CD8-positive, alpha-beta memory T cell (primary cell): Measurements from ENCODE around the gene LRRC27. TPM values are rescaled to one million over a fixed set of nuclear protein-coding genes. Genes with fewer than 3 reads are reported as not detected.

Experiments
- CTCF ChIA-PET: fragments of 350-600 bp; sonication (Branson Sonifier 250); formaldehyde crosslinking; loops from one replicate; lab custom pipeline; 2021; ENCODE audit warnings: antibody characterized with exemption; lab: Charles Lee
- POLR2A ChIA-PET: fragments of 350-600 bp; sonication (Branson Sonifier 250); formaldehyde crosslinking; loops from one replicate; lab custom pipeline; 2021; ENCODE audit warnings: antibody characterized with exemption; lab: Charles Lee
- DNase-seq, 5 donors: peaks; one replicate each; pipeline versions ENCODE4 v3.0.0 to v3.0.0-alpha.2; 2020 to 2022; ENCODE audit warnings: mixed read lengths in 1 of 5
- H3K27ac ChIP-seq: one replicate; pipeline ENCODE4 v1.7.0; 2013; ENCODE audit warnings: low read depth, mild to moderate bottlenecking, low read length, moderate library complexity
- H3K27me3 ChIP-seq: 2 replicates; pipeline ENCODE4 v1.7.0; 2013; ENCODE audit warnings: low read length, mild to moderate bottlenecking; ENCODE audit not compliant: insufficient read depth, poor library complexity, severe bottlenecking
- H3K36me3 ChIP-seq: 2 replicates; pipeline ENCODE4 v1.7.0; 2013; ENCODE audit warnings: mild to moderate bottlenecking, low read length, moderate library complexity; ENCODE audit not compliant: insufficient read depth
- H3K4me1 ChIP-seq: 2 replicates; pipeline ENCODE4 v1.7.0; 2013; ENCODE audit warnings: mild to moderate bottlenecking, low read length, moderate library complexity; ENCODE audit not compliant: insufficient read depth
- H3K4me3 ChIP-seq: 2 replicates; pipeline ENCODE4 v1.7.0; 2013; ENCODE audit warnings: mild to moderate bottlenecking, low read length
- H3K9me3 ChIP-seq: 2 replicates; pipeline ENCODE4 v1.7.0; 2013; ENCODE audit warnings: mild to moderate bottlenecking, low read length
- H3K27ac Mint-ChIP-seq, 8 donors: one replicate each; pipeline ENCODE4 v1.8.0; 2020 to 2021; ENCODE audit warnings: mixed read lengths in 8 of 8, mild to moderate bottlenecking in 6 of 8, inconsistent platforms in 3 of 8, moderate library complexity in 3 of 8
- H3K27me3 Mint-ChIP-seq, 2 donors: one replicate each; pipeline ENCODE4 v1.8.0; 2020 to 2021; ENCODE audit warnings: mixed read lengths in 2 of 2, mild to moderate bottlenecking in 1 of 2, moderate library complexity in 1 of 2
- H3K36me3 Mint-ChIP-seq, 3 donors: one replicate each; pipeline ENCODE4 v1.8.0; 2020 to 2021; ENCODE audit warnings: mixed read lengths in 3 of 3, inconsistent platforms in 1 of 3, mild to moderate bottlenecking in 1 of 3
- H3K4me1 Mint-ChIP-seq, 3 donors: one replicate each; pipeline ENCODE4 v1.8.0; 2020 to 2021; ENCODE audit warnings: mixed read lengths in 3 of 3, inconsistent platforms in 1 of 3, mild to moderate bottlenecking in 1 of 3
- H3K4me3 Mint-ChIP-seq, 7 donors: one replicate each; pipeline ENCODE4 v1.8.0; 2020 to 2021; ENCODE audit warnings: mixed read lengths in 7 of 7, mild to moderate bottlenecking in 6 of 7, moderate library complexity in 4 of 7, inconsistent platforms in 2 of 7
- H3K9me3 Mint-ChIP-seq, 5 donors: one replicate each; pipeline ENCODE4 v1.8.0; 2020 to 2022; ENCODE audit warnings: mixed read lengths in 5 of 5, mild to moderate bottlenecking in 3 of 5, moderate library complexity in 2 of 5, inconsistent platforms in 1 of 5
- polyA plus RNA-seq: library from polyadenylated mRNA; unstranded; fragments of 300-500 nt; fragmentation: Illumina TruSeq; gene quantifications from one replicate; pipeline ENCODE4 v1.2.3, GENCODE V29; 2021
- total RNA-seq, 2 experiments: library from RNA; stranded (reverse); gene quantifications; one replicate each; pipeline ENCODE4 v1.2.3, GENCODE V29; 2021

LRRC27 gene
- total and polyA plus RNA-seq, 3 experiments from 2014 or later: 1.8 to 5.7 (median 3.1) TPM

GRCh38 chr10:132414402-132415016 lies 82.5 kb downstream of the LRRC27 start:
- peak overlapping the region in 3 of 8 donors; percentile 11 to 88 (median 82) for H3K27ac Mint-ChIP-seq

GRCh38 chr10:132415255-132415654 lies 83.3 kb downstream of the LRRC27 start:
- CTCF ChIA-PET: interaction anchor here (1.7 kb wide), 1 partner anchor 28 kb away, joined by 4 read pairs; no protein-coding TSS in a partner anchor
- peaks cover 6 to 28% (median 8%) of the 10 kb centered on the region in 3 donors for H3K4me1 Mint-ChIP-seq
- H3K27ac Mint-ChIP-seq: peak overlapping the region in 3 of 8 donors; percentile 66 to 82 (median 75)
- no peak overlapping the region for H3K4me3 ChIP-seq
- POLR2A ChIA-PET: no interaction called here
- H3K27me3 ChIP-seq: no peaks in the 10 kb centered on the region
- H3K36me3 Mint-ChIP-seq: peaks cover 0 to 16% (median 0%) of the 10 kb centered on the region in 3 donors
- H3K27ac ChIP-seq: no peak overlapping the region
- no peaks in the 10 kb centered on the region for H3K27me3 Mint-ChIP-seq
- no peaks in the 10 kb centered on the region for H3K36me3 ChIP-seq
- H3K4me3 Mint-ChIP-seq: no peak overlapping the region
- no peak for DNase-seq
- no peaks in the 10 kb centered on the region for H3K9me3 ChIP-seq
- peaks cover 3% of the 10 kb centered on the region for H3K4me1 ChIP-seq
- no peaks in the 10 kb centered on the region for H3K9me3 Mint-ChIP-seq

More at GRCh38 chr10:132414402-132415016, 82.5 kb downstream of the LRRC27 start:
- Histone ChIP-seq H3K9me3 (no peaks in the 10 kb centered on the region), H3K4me3 (no peak overlapping the region), H3K4me1 (no peaks in the 10 kb centered on the region), H3K36me3 (no peaks in the 10 kb centered on the region), H3K27ac (no peak overlapping the region), H3K27me3 (no peaks in the 10 kb centered on the region)
- Mint-ChIP-seq H3K9me3 (no peaks in the 10 kb centered on the region), H3K4me1 (peaks cover 11 to 26% (median 12%) of the 10 kb centered on the region in 3 donors), H3K27me3 (no peaks in the 10 kb centered on the region), H3K36me3 (peaks cover 0 to 16% (median 0%) of the 10 kb centered on the region in 3 donors), H3K4me3 (no peak overlapping the region)
- ChIA-PET CTCF (interaction anchor here (1.7 kb wide), 1 partner anchor 29 kb away, joined by 4 read pairs; no protein-coding TSS in a partner anchor), POLR2A (no interaction called here)
- no peak for DNase-seq

- Histone ChIP-seq H3K27me3 (no peaks in the 10 kb centered on the region), H3K36me3 (no peaks in the 10 kb centered on the region), H3K27ac (no peak overlapping the region), H3K4me1 (peaks cover 10% of the 10 kb centered on the region), H3K9me3 (no peaks in the 10 kb centered on the region), H3K4me3 (no peak overlapping the region)
- no peak overlapping the region for H3K4me3 Mint-ChIP-seq
- ChIA-PET POLR2A (no interaction called here), CTCF (no interaction called here)
- no peaks in the 10 kb centered on the region for H3K9me3 Mint-ChIP-seq
- peaks cover 0 to 16% (median 0%) of the 10 kb centered on the region in 3 donors for H3K36me3 Mint-ChIP-seq
- DNase-seq: no peak
- H3K27ac Mint-ChIP-seq: peak overlapping the region in 1 of 8 donors; percentile 82
- H3K27me3 Mint-ChIP-seq: no peaks in the 10 kb centered on the region
- peaks cover 5 to 35% (median 9%) of the 10 kb centered on the region in 3 donors for H3K4me1 Mint-ChIP-seq
Measured at GRCh38 chr10:132415956-132416355, 84.0 kb downstream of the LRRC27 start.

- no peaks in the 10 kb centered on the region for H3K9me3 Mint-ChIP-seq
- H3K27ac ChIP-seq: no peak overlapping the region
- no peak overlapping the region for H3K27ac Mint-ChIP-seq
- ChIA-PET POLR2A (no interaction called here), CTCF (no interaction called here)
- no peaks in the 10 kb centered on the region for H3K9me3 ChIP-seq
- no peaks in the 10 kb centered on the region for H3K27me3 ChIP-seq
- H3K36me3 ChIP-seq: no peaks in the 10 kb centered on the region
- H3K4me1 Mint-ChIP-seq: peaks cover 5 to 38% (median 9%) of the 10 kb centered on the region in 3 donors
- DNase-seq: no peak
- peaks cover 18% of the 10 kb centered on the region for H3K4me1 ChIP-seq
- H3K27me3 Mint-ChIP-seq: no peaks in the 10 kb centered on the region
- peaks cover 0 to 16% (median 0%) of the 10 kb centered on the region in 3 donors for H3K36me3 Mint-ChIP-seq
- H3K4me3 Mint-ChIP-seq: no peak overlapping the region
- H3K4me3 ChIP-seq: no peak overlapping the region
Measured at GRCh38 chr10:132416566-132417256, 84.7 kb downstream of the LRRC27 start.

GRCh38 chr10:132417257-132417910 lies 85.4 kb downstream of the LRRC27 start:
- H3K4me1 Mint-ChIP-seq: peaks cover 5 to 41% (median 10%) of the 10 kb centered on the region in 3 donors
- H3K4me3 Mint-ChIP-seq: no peak overlapping the region
- H3K4me1 ChIP-seq: peaks cover 25% of the 10 kb centered on the region
- DNase-seq: no peak
- ChIA-PET CTCF (no interaction called here), POLR2A (no interaction called here)
- peak overlapping the region in 1 of 8 donors; percentile 50 for H3K27ac Mint-ChIP-seq
- H3K36me3 Mint-ChIP-seq: peaks cover 0 to 16% (median 0%) of the 10 kb centered on the region in 3 donors
- no peaks in the 10 kb centered on the region for H3K27me3 ChIP-seq
- H3K27ac ChIP-seq: no peak overlapping the region
- H3K9me3 ChIP-seq: no peaks in the 10 kb centered on the region
- no peaks in the 10 kb centered on the region for H3K27me3 Mint-ChIP-seq
- H3K36me3 ChIP-seq: no peaks in the 10 kb centered on the region
- H3K9me3 Mint-ChIP-seq: no peaks in the 10 kb centered on the region
- no peak overlapping the region for H3K4me3 ChIP-seq

GRCh38 chr10:132417957-132418441 lies 86.0 kb downstream of the LRRC27 start:
- ChIA-PET POLR2A (no interaction called here), CTCF (no interaction called here)
- Mint-ChIP-seq H3K4me1 (peaks cover 5 to 47% (median 13%) of the 10 kb centered on the region in 3 donors), H3K4me3 (no peak overlapping the region), H3K36me3 (peaks cover 0 to 16% (median 0%) of the 10 kb centered on the region in 3 donors), H3K27ac (peak overlapping the region in 4 of 8 donors; percentile 3 to 81 (median 30)), H3K9me3 (no peaks in the 10 kb centered on the region), H3K27me3 (no peaks in the 10 kb centered on the region)
- Histone ChIP-seq H3K27me3 (no peaks in the 10 kb centered on the region), H3K4me1 (peaks cover 30% of the 10 kb centered on the region), H3K9me3 (no peaks in the 10 kb centered on the region), H3K4me3 (no peak overlapping the region), H3K36me3 (no peaks in the 10 kb centered on the region), H3K27ac (no peak overlapping the region)
- no peak for DNase-seq

GRCh38 chr10:132418527-132419416 lies 86.8 kb downstream of the LRRC27 start:
- H3K27ac ChIP-seq: no peak overlapping the region
- no peaks in the 10 kb centered on the region for H3K27me3 ChIP-seq
- DNase-seq: no peak
- H3K36me3 ChIP-seq: no peaks in the 10 kb centered on the region
- CTCF ChIA-PET: no interaction called here
- Mint-ChIP-seq H3K27me3 (no peaks in the 10 kb centered on the region), H3K27ac (peak overlapping the region in 4 of 8 donors; percentile 32 to 81 (median 58)), H3K36me3 (peaks cover 0 to 16% (median 0%) of the 10 kb centered on the region in 3 donors), H3K9me3 (no peaks in the 10 kb centered on the region), H3K4me3 (no peak overlapping the region), H3K4me1 (peaks cover 5 to 52% (median 14%) of the 10 kb centered on the region in 3 donors)
- peaks cover 30% of the 10 kb centered on the region for H3K4me1 ChIP-seq
- H3K9me3 ChIP-seq: no peaks in the 10 kb centered on the region
- no peak overlapping the region for H3K4me3 ChIP-seq
- POLR2A ChIA-PET: no interaction called here
